HEK293 (cell line): ENCODE results near the gene SDHAF1.

Experiments used
- BCL11A ChIP-seq: fragments of 450-650 bp; formaldehyde crosslinking; IDR thresholded peaks from 2 replicates; pipeline ENCODE4 v1.5.1; 2016; ENCODE audit warnings: low read depth, missing biosample characterization, missing genetic modification characterization
- GFI1B ChIP-seq: fragments of 450-650 bp; formaldehyde crosslinking; IDR thresholded peaks from 2 replicates; pipeline ENCODE4 v1.5.1; 2016; ENCODE audit warnings: missing biosample characterization, missing genetic modification characterization
- HOXC10 ChIP-seq: sonication (generic); formaldehyde crosslinking; IDR thresholded peaks from 2 replicates; pipeline ENCODE4 v1.8.1; 2023; ENCODE audit warnings: mild to moderate bottlenecking, missing genetic modification reagents
- HOXD13 ChIP-seq: sonication (generic); formaldehyde crosslinking; IDR thresholded peaks from 2 replicates; pipeline ENCODE4 v1.8.0; 2022; ENCODE audit warnings: missing genetic modification reagents, borderline replicate concordance
- IKZF3 ChIP-seq: fragments of 450-650 bp; IDR thresholded peaks from 2 replicates; pipeline ENCODE4 v1.5.0; 2018; ENCODE audit warnings: missing biosample characterization, mild to moderate bottlenecking, missing genetic modification characterization, moderate library complexity
- KLF9 ChIP-seq: fragments of 450-650 bp; formaldehyde crosslinking; IDR thresholded peaks from 2 replicates; pipeline ENCODE4 v1.5.1; 2016; ENCODE audit warnings: missing biosample characterization, missing genetic modification characterization, low read depth
- MEIS1 ChIP-seq: sonication (generic); formaldehyde crosslinking; IDR thresholded peaks from 2 replicates; pipeline ENCODE4 v1.8.1; 2022; ENCODE audit warnings: missing genetic modification reagents, mild to moderate bottlenecking, borderline replicate concordance
- SCRT1 ChIP-seq: fragments of 450-650 bp; formaldehyde crosslinking; IDR thresholded peaks from 2 replicates; pipeline ENCODE4 v1.5.1; 2016; ENCODE audit warnings: missing biosample characterization, missing genetic modification characterization, borderline replicate concordance
- YY1 ChIP-seq: fragments of 450-650 bp; formaldehyde crosslinking; IDR thresholded peaks from 2 replicates; pipeline ENCODE4 v1.5.1; 2018; ENCODE audit warnings: missing biosample characterization, missing genetic modification characterization
- ZNF121 ChIP-seq: fragments of 450-650 bp; formaldehyde crosslinking; IDR thresholded peaks from 2 replicates; pipeline ENCODE4 v1.5.1; 2016; ENCODE audit warnings: missing biosample characterization, missing genetic modification characterization
- ZNF138 ChIP-seq: fragments of 450-650 bp; formaldehyde crosslinking; IDR thresholded peaks from 2 replicates; pipeline ENCODE4 v1.5.1; 2016; ENCODE audit warnings: missing biosample characterization, missing genetic modification characterization, borderline replicate concordance
- ZNF16 ChIP-seq: fragments of 450-650 bp; formaldehyde crosslinking; IDR thresholded peaks from 2 replicates; pipeline ENCODE4 v1.5.1; 2016; ENCODE audit warnings: low read depth, missing biosample characterization, missing genetic modification characterization
- ZNF184 ChIP-seq: fragments of 450-650 bp; IDR thresholded peaks from 2 replicates; pipeline ENCODE4 v1.5.1; 2018; ENCODE audit warnings: missing biosample characterization, mild to moderate bottlenecking, missing genetic modification characterization
- ZNF202 ChIP-seq: fragments of 450-650 bp; formaldehyde crosslinking; IDR thresholded peaks from 2 replicates; pipeline ENCODE4 v1.5.1; 2016; ENCODE audit warnings: missing biosample characterization, missing genetic modification characterization, borderline replicate concordance
- ZNF24 ChIP-seq: fragments of 450-650 bp; formaldehyde crosslinking; IDR thresholded peaks from 2 replicates; pipeline ENCODE4 v1.5.1; 2016; ENCODE audit warnings: missing biosample characterization, missing genetic modification characterization
- ZNF266 ChIP-seq: fragments of 450-650 bp; formaldehyde crosslinking; IDR thresholded peaks from 2 replicates; pipeline ENCODE4 v1.5.1; 2016; ENCODE audit warnings: missing biosample characterization, missing genetic modification characterization, low read depth
- ZNF37A ChIP-seq: fragments of 450-650 bp; IDR thresholded peaks from 2 replicates; pipeline ENCODE4 v1.5.1; 2018; ENCODE audit warnings: missing biosample characterization, missing genetic modification characterization
- ZNF391 ChIP-seq: fragments of 450-650 bp; formaldehyde crosslinking; IDR thresholded peaks from 2 replicates; pipeline ENCODE4 v1.5.1; 2016; ENCODE audit warnings: low read depth, missing biosample characterization, missing genetic modification characterization, borderline replicate concordance
- ZNF423 ChIP-seq: fragments of 450-650 bp; formaldehyde crosslinking; IDR thresholded peaks from 2 replicates; pipeline ENCODE4 v1.5.1; 2016; ENCODE audit warnings: missing biosample characterization, missing genetic modification characterization
- ZNF473 ChIP-seq: fragments of 450-650 bp; formaldehyde crosslinking; IDR thresholded peaks from 2 replicates; pipeline ENCODE4 v1.5.1; 2017; ENCODE audit warnings: missing biosample characterization, missing genetic modification characterization
- ZNF48 ChIP-seq: fragments of 450-650 bp; formaldehyde crosslinking; IDR thresholded peaks from 2 replicates; pipeline ENCODE4 v1.5.1; 2016; ENCODE audit warnings: missing biosample characterization, missing genetic modification characterization
- ZNF558 ChIP-seq: fragments of 450-650 bp; formaldehyde crosslinking; IDR thresholded peaks from 2 replicates; pipeline ENCODE4 v1.5.1; 2016; ENCODE audit warnings: missing biosample characterization, missing genetic modification characterization
- ZNF596 ChIP-seq: fragments of 450-650 bp; IDR thresholded peaks from 2 replicates; pipeline ENCODE4 v1.5.0; 2018; ENCODE audit warnings: missing biosample characterization, mild to moderate bottlenecking, missing genetic modification characterization, moderate library complexity
- ZNF660 ChIP-seq: fragments of 450-650 bp; IDR thresholded peaks from 2 replicates; pipeline ENCODE4 v1.5.1; 2018; ENCODE audit warnings: missing biosample characterization, mild to moderate bottlenecking, missing genetic modification characterization
- ZNF670 ChIP-seq: fragments of 450-650 bp; formaldehyde crosslinking; IDR thresholded peaks from 2 replicates; pipeline ENCODE4 v1.5.1; 2016; ENCODE audit warnings: missing biosample characterization, missing genetic modification characterization, low read depth
- ZNF677 ChIP-seq: fragments of 450-650 bp; IDR thresholded peaks from 2 replicates; pipeline ENCODE4 v1.5.0; 2018; ENCODE audit warnings: missing biosample characterization, mild to moderate bottlenecking, missing genetic modification characterization, moderate library complexity
- ZNF76 ChIP-seq: fragments of 450-650 bp; formaldehyde crosslinking; IDR thresholded peaks from 2 replicates; pipeline ENCODE4; 2016; ENCODE audit warnings: low read depth, missing biosample characterization, missing genetic modification characterization, borderline replicate concordance
- ZNF768 ChIP-seq: fragments of 450-650 bp; formaldehyde crosslinking; IDR thresholded peaks from 2 replicates; pipeline ENCODE4 v1.5.1; 2018; ENCODE audit warnings: missing biosample characterization, mild to moderate bottlenecking, missing genetic modification characterization
- ZNF792 ChIP-seq: fragments of 450-650 bp; formaldehyde crosslinking; IDR thresholded peaks from 2 replicates; pipeline ENCODE4 v1.5.1; 2016; ENCODE audit warnings: missing biosample characterization, missing genetic modification characterization
- ZSCAN23 ChIP-seq: fragments of 450-650 bp; formaldehyde crosslinking; IDR thresholded peaks from 2 replicates; pipeline ENCODE4 v1.5.1; 2016; ENCODE audit warnings: missing biosample characterization, missing genetic modification characterization
- TF ChIP-seq, protein P1 (sequence below): fragments of 450-650 bp; formaldehyde crosslinking; IDR thresholded peaks from 2 replicates; pipeline ENCODE4 v1.5.1; 2016; ENCODE audit warnings: missing biosample characterization, missing genetic modification characterization
- TF ChIP-seq, protein P2 (sequence below): fragments of 450-650 bp; IDR thresholded peaks from 2 replicates; pipeline ENCODE4 v1.5.1; 2018; ENCODE audit warnings: missing biosample characterization, mild to moderate bottlenecking, missing genetic modification characterization
- TF ChIP-seq, protein P3 (sequence below): fragments of 450-650 bp; formaldehyde crosslinking; IDR thresholded peaks from 2 replicates; pipeline ENCODE4 v1.5.1; 2017; ENCODE audit warnings: missing biosample characterization, missing genetic modification characterization
- TF ChIP-seq, protein P4 (sequence below): fragments of 450-650 bp; formaldehyde crosslinking; IDR thresholded peaks from 2 replicates; pipeline ENCODE4 v1.5.1; 2017; ENCODE audit warnings: missing biosample characterization, missing genetic modification characterization

SDHAF1 gene

DNA sequence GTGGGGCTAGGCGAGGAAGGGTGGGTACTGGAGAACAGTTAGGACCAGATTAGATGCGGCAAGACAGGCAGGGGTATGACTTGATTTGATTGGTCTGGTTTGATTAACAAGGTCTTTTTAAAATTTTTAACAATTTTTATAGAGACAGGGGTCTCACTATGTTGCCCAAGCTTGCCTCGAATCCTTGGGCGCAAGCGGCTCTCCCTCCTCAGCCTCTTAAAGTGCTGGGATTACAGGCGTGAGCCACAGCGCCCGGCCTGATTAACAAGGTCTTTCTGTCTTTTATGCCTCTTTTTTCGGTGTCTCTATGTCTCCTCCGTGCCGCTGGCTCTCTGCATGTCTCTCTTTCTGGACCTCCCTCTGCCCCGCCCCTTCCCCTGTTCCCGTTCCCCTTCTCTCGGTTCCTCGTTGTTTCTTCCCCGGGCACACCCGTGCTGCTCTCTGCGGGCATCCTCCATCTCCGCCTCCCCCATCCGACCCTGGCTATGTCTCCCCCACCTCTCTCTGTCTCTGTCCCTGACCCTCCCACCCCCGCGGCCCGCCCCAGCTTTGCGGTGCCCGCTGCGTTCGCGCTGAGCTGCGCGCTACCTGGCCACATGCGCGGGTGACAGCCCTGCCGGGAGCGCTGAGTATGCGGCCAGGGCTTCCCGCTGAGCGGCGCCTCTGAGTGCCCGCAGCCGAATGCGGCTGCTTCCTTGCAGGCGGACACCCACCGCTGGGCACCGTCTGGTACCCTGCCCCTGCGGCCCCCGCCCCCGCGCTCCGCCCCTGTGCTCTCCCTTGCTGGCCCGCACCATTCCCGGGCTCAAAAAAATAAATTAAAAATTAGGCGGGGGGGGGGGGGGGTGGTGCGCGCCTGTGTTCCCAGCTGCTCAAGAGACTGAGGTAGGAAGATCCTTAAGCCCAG lies 8.1 kb upstream of the SDHAF1 start (continued):
- TF ChIP-seq, protein P1, sequence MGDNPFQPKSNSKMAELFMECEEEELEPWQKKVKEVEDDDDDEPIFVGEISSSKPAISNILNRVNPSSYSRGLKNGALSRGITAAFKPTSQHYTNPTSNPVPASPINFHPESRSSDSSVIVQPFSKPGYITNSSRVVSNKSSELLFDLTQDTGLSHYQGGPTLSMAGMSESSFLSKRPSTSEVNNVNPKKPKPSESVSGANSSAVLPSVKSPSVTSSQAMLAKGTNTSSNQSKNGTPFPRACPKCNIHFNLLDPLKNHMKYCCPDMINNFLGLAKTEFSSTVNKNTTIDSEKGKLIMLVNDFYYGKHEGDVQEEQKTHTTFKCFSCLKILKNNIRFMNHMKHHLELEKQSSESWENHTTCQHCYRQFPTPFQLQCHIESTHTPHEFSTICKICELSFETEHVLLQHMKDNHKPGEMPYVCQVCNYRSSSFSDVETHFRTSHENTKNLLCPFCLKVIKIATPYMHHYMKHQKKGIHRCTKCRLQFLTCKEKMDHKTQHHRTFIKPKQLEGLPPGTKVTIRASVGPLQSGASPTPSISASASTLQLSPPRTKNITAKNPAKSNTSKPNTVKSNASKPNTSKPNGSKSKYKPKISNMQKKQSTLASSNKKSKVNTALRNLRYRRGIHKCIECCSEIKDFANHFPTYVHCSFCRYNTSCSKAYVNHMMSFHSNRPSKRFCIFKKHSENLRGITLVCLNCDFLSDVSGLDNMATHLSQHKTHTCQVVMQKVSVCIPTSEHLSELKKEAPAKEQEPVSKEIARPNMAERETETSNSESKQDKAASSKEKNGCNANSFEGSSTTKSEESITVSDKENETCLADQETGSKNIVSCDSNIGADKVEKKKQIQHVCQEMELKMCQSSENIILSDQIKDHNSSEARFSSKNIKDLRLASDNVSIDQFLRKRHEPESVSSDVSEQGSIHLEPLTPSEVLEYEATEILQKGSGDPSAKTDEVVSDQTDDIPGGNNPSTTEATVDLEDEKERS, result peak; percentile 86; the same call in 1 of the 2 replicates
- TF ChIP-seq ZNF660 (tag by site-specific recombination), result no peak; the same call in 1 of the 2 replicates
- TF ChIP-seq YY1 (tag by site-specific recombination), result no peak
- no peak for TF ChIP-seq ZNF596 (tag by site-specific recombination)
- TF ChIP-seq, protein P2, sequence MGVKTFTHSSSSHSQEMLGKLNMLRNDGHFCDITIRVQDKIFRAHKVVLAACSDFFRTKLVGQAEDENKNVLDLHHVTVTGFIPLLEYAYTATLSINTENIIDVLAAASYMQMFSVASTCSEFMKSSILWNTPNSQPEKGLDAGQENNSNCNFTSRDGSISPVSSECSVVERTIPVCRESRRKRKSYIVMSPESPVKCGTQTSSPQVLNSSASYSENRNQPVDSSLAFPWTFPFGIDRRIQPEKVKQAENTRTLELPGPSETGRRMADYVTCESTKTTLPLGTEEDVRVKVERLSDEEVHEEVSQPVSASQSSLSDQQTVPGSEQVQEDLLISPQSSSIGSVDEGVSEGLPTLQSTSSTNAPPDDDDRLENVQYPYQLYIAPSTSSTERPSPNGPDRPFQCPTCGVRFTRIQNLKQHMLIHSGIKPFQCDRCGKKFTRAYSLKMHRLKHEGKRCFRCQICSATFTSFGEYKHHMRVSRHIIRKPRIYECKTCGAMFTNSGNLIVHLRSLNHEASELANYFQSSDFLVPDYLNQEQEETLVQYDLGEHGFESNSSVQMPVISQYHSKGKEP, result no peak
- peak; percentile 96 for TF ChIP-seq KLF9 (tag by site-specific recombination)
- no peak for TF ChIP-seq ZSCAN23
- TF ChIP-seq GFI1B, result no peak
- TF ChIP-seq ZNF184, result no peak
- no peak for TF ChIP-seq ZNF558 (tag by site-specific recombination)
- no peak for TF ChIP-seq ZNF677
- TF ChIP-seq, protein P3, sequence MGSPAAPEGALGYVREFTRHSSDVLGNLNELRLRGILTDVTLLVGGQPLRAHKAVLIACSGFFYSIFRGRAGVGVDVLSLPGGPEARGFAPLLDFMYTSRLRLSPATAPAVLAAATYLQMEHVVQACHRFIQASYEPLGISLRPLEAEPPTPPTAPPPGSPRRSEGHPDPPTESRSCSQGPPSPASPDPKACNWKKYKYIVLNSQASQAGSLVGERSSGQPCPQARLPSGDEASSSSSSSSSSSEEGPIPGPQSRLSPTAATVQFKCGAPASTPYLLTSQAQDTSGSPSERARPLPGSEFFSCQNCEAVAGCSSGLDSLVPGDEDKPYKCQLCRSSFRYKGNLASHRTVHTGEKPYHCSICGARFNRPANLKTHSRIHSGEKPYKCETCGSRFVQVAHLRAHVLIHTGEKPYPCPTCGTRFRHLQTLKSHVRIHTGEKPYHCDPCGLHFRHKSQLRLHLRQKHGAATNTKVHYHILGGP (tag by site-specific recombination), result no peak
- peak; percentile 50; the same call in 1 of the 2 replicates for TF ChIP-seq IKZF3 (tag by site-specific recombination)
- peak; percentile 81 for TF ChIP-seq BCL11A (tag by site-specific recombination)
- TF ChIP-seq ZNF121 (tag by site-specific recombination), result peak; percentile 98
- TF ChIP-seq ZNF266 (tag by site-specific recombination), result peak; percentile 64; the same call in 1 of the 2 replicates
- no peak for TF ChIP-seq ZNF138
- no peak for TF ChIP-seq ZNF768
- no peak for TF ChIP-seq ZNF473 (tag by site-specific recombination)
- TF ChIP-seq, protein P4, sequence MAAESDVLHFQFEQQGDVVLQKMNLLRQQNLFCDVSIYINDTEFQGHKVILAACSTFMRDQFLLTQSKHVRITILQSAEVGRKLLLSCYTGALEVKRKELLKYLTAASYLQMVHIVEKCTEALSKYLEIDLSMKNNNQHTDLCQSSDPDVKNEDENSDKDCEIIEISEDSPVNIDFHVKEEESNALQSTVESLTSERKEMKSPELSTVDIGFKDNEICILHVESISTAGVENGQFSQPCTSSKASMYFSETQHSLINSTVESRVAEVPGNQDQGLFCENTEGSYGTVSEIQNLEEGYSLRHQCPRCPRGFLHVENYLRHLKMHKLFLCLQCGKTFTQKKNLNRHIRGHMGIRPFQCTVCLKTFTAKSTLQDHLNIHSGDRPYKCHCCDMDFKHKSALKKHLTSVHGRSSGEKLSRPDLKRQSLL (tag by site-specific recombination), result peak; percentile 83; the same call in 1 of the 2 replicates
- no peak for TF ChIP-seq ZNF37A
- peak; percentile 72; the same call in 1 of the 2 replicates for TF ChIP-seq ZNF423
- TF ChIP-seq HOXD13 (CRISPR knock-in tag), result no peak
- no peak for TF ChIP-seq MEIS1 (CRISPR knock-in tag)
- TF ChIP-seq HOXC10 (CRISPR knock-in tag), result no peak
- 0 out of 2 replicates have a peak, but pooled peaks have one; percentile 24 for TF ChIP-seq ZNF202 (tag by site-specific recombination)
- peak; percentile 49; the same call in 1 of the 2 replicates for TF ChIP-seq ZNF24
- no peak for TF ChIP-seq ZNF670 (tag by site-specific recombination)
- peak; percentile 82; the same call in 1 of the 2 replicates for TF ChIP-seq ZNF792
- TF ChIP-seq ZNF48, result no peak
- peak; percentile 75; the same call in 1 of the 2 replicates for TF ChIP-seq ZNF391
- no peak for TF ChIP-seq SCRT1 (tag by site-specific recombination)
- peak; percentile 66; the same call in 1 of the 2 replicates for TF ChIP-seq ZNF76 (tag by site-specific recombination)
- no peak for TF ChIP-seq ZNF16
